ENCODE results near the gene NCF4. TPM values are rescaled to one million over a fixed set of nuclear protein-coding genes. Genes with fewer than 3 reads are reported as not detected.

Gene NCF4
- total RNA-seq, 4 donors from 2014 or later = 1.8 to 21.2 (median 6.3) TPM

- Histone ChIP-seq H3K27me3 (no peaks in the 10 kb centered on the region), H3K36me3 (no peaks in the 10 kb centered on the region), H3K4me1 (no peaks in the 10 kb centered on the region), H3K4me3 (no peak overlapping the region), H3K27ac (no peak overlapping the region), H3K9me3 (no peaks in the 10 kb centered on the region)
- intact Hi-C loops (cut with DNase I; ENCODE audit: low total_unique reads) = no loop called here
- no peak for DNase-seq
- TF ChIP-seq POLR2A (IDR thresholded peaks at IDR 0.05) = no peak
- TF ChIP-seq CTCF (IDR thresholded peaks at IDR 0.05) = no peak
These were observed 60.7 kb downstream of the NCF4 start for GRCh38 chr22:36921309-36922104.

- TF ChIP-seq CTCF (IDR thresholded peaks at IDR 0.05) = no peak
- TF ChIP-seq POLR2A (IDR thresholded peaks at IDR 0.05) = no peak
- Histone ChIP-seq H3K4me3 (no peak overlapping the region), H3K27me3 (no peaks in the 10 kb centered on the region), H3K27ac (no peak overlapping the region), H3K36me3 (no peaks in the 10 kb centered on the region), H3K4me1 (no peaks in the 10 kb centered on the region), H3K9me3 (no peaks in the 10 kb centered on the region)
- intact Hi-C loops (cut with DNase I; ENCODE audit: low total_unique reads) = no loop called here
- DNase-seq = no peak
These were observed 61.4 kb downstream of the NCF4 start for GRCh38 chr22:36922105-36922608.

GRCh38 chr22:36922711-36923110, 61.9 kb downstream of the NCF4 start:
- Histone ChIP-seq H3K27ac (no peak overlapping the region), H3K9me3 (no peaks in the 10 kb centered on the region), H3K27me3 (no peaks in the 10 kb centered on the region), H3K4me3 (no peak overlapping the region), H3K4me1 (no peaks in the 10 kb centered on the region), H3K36me3 (no peaks in the 10 kb centered on the region)
- TF ChIP-seq POLR2A (IDR thresholded peaks at IDR 0.05) = no peak
- TF ChIP-seq CTCF (IDR thresholded peaks at IDR 0.05) = no peak
- no peak for DNase-seq
- intact Hi-C loops (cut with DNase I; ENCODE audit: low total_unique reads) = no loop called here

- Histone ChIP-seq H3K27me3 (no peaks in the 10 kb centered on the region), H3K4me3 (no peak overlapping the region), H3K4me1 (no peaks in the 10 kb centered on the region), H3K36me3 (no peaks in the 10 kb centered on the region), H3K9me3 (no peaks in the 10 kb centered on the region), H3K27ac (no peak overlapping the region)
- TF ChIP-seq CTCF (IDR thresholded peaks at IDR 0.05) (no peak), POLR2A (IDR thresholded peaks at IDR 0.05) (no peak)
- intact Hi-C loops (cut with DNase I; ENCODE audit: low total_unique reads) = no loop called here
- DNase-seq = no peak
These were observed 62.5 kb downstream of the NCF4 start for GRCh38 chr22:36923131-36923788.

GRCh38 chr22:36924151-36924698, 63.4 kb downstream of the NCF4 start:
- no peak overlapping the region for H3K27ac ChIP-seq
- TF ChIP-seq POLR2A (IDR thresholded peaks at IDR 0.05) (no peak), CTCF (IDR thresholded peaks at IDR 0.05) (no peak)
- H3K36me3 ChIP-seq = no peaks in the 10 kb centered on the region
- no peaks in the 10 kb centered on the region for H3K27me3 ChIP-seq
- intact Hi-C loops (cut with DNase I; ENCODE audit: low total_unique reads) = no loop called here
- H3K4me1 ChIP-seq = no peaks in the 10 kb centered on the region
- no peaks in the 10 kb centered on the region for H3K9me3 ChIP-seq
- no peak for DNase-seq
- H3K4me3 ChIP-seq = no peak overlapping the region

Data from uterus (tissue), 4 donors.